H1 (cell line): ENCODE data around the gene LRCH2. TPM values are rescaled to one million over a fixed set of nuclear protein-coding genes. Genes with fewer than 3 reads are reported as not detected.

Source experiments
- CTCF ChIA-PET: fragments of 300-600 bp; sonication (Branson Sonifier 250); formaldehyde crosslinking; loops from one replicate; lab custom pipeline; 2021; ENCODE audit not compliant: partially characterized antibody; lab: Charles Lee
- POLR2A ChIA-PET: fragments of 300-600 bp; sonication (Branson Sonifier 250); formaldehyde crosslinking; loops from one replicate; lab custom pipeline; 2021; ENCODE audit warnings: inconsistent platforms; ENCODE audit not compliant: partially characterized antibody; lab: Charles Lee
- DNase-seq, 2 experiments: peaks; one replicate each; pipeline versions ENCODE4 v3.0.0 to v3.0.0-alpha.2; 2010 to 2022; ENCODE audit warnings: low spot score in 2 of 2, low read depth in 1 of 2, mixed read lengths in 1 of 2
- FAIRE-seq: peaks from 2 replicates; lab custom pipeline; 2011; peaks lifted over from hg19 to GRCh38; lab: Jason Lieb, UNC
- H2AFZ ChIP-seq: 2 replicates; pipeline ENCODE4 v1.8.1; 2012; ENCODE audit warnings: low read length, inconsistent platforms
- H2AK5ac ChIP-seq: 2 replicates; pipeline ENCODE4 v1.6.1; 2013; ENCODE audit warnings: low read depth, low read length
- H2BK120ac ChIP-seq: replicated peaks from 2 replicates; pipeline ENCODE3; 2013; ENCODE audit warnings: low read depth, low read length, inconsistent platforms
- H2BK12ac ChIP-seq: 2 replicates; pipeline ENCODE4 v1.6.1; 2013; ENCODE audit warnings: low read depth, low read length
- H2BK15ac ChIP-seq: 2 replicates; pipeline ENCODE4 v1.6.1; 2013; ENCODE audit warnings: low read length
- H2BK20ac ChIP-seq: 2 replicates; pipeline ENCODE4 v1.6.1; 2013; ENCODE audit warnings: low read length
- H2BK5ac ChIP-seq: 2 replicates; pipeline ENCODE4 v1.6.1; 2013; ENCODE audit warnings: low read depth, low read length
- H3K14ac ChIP-seq: 2 replicates; pipeline ENCODE4 v1.6.1; 2013; ENCODE audit warnings: inconsistent platforms; ENCODE audit not compliant: insufficient read length
- H3K18ac ChIP-seq: 2 replicates; pipeline ENCODE4 v1.6.1; 2013; ENCODE audit warnings: low read length; ENCODE audit errors: extremely low read depth
- H3K23ac ChIP-seq: 2 replicates; pipeline ENCODE4 v1.6.1; 2013; ENCODE audit warnings: inconsistent platforms; ENCODE audit not compliant: insufficient read length
- H3K23me2 ChIP-seq: 2 replicates; pipeline ENCODE4 v1.6.1; 2013; ENCODE audit warnings: low read depth, low read length
- H3K27ac ChIP-seq: 2 replicates; pipeline ENCODE4 v1.6.1; 2011; ENCODE audit warnings: low read depth, low read length, inconsistent platforms
- H3K27me3 ChIP-seq, 4 experiments: replicated peaks in 1 of 4; 1 replicate in 1 of 4; 2 replicates in 3 of 4; pipeline versions ENCODE4 v1.6.1 to v1.8.1; 2011 to 2013; ENCODE audit warnings: low read length in 3 of 4, mild to moderate bottlenecking in 3 of 4, inconsistent platforms in 2 of 4, mixed read lengths in 2 of 4, moderate library complexity in 1 of 4; ENCODE audit not compliant: control insufficient read depth in 3 of 4, insufficient read depth in 3 of 4; ENCODE audit errors: extremely low read depth in 1 of 4
- H3K36me3 ChIP-seq, 4 experiments: 2 replicates each; pipeline versions ENCODE4 v1.6.1 to v1.8.1; 2011 to 2013; ENCODE audit warnings: mild to moderate bottlenecking in 4 of 4, low read length in 3 of 4, moderate library complexity in 2 of 4, control low read depth in 1 of 4, inconsistent platforms in 1 of 4; ENCODE audit not compliant: insufficient read depth in 4 of 4, control insufficient read depth in 2 of 4
- H3K4ac ChIP-seq: replicated peaks from 2 replicates; pipeline ENCODE3; 2013; ENCODE audit warnings: low read length, low read depth, mixed read lengths, inconsistent platforms; ENCODE audit not compliant: insufficient read length
- H3K4me1 ChIP-seq, 4 experiments: replicated peaks in 1 of 4; 1 replicate in 1 of 4; 2 replicates in 3 of 4; pipeline versions ENCODE4 v1.6.1 to v1.8.1; 2011 to 2013; ENCODE audit warnings: low read length in 3 of 4, inconsistent platforms in 2 of 4, mixed read lengths in 1 of 4; ENCODE audit not compliant: insufficient read depth in 4 of 4, control insufficient read depth in 3 of 4
- H3K4me2 ChIP-seq, 2 experiments: 2 replicates each; pipeline versions ENCODE4 v1.6.1 to v1.8.1; 2011 to 2013; ENCODE audit warnings: low read depth in 2 of 2, low read length in 2 of 2, control low read depth in 1 of 2, inconsistent platforms in 1 of 2, mild to moderate bottlenecking in 1 of 2; ENCODE audit not compliant: insufficient read depth in 1 of 2
- H3K4me3 ChIP-seq, 4 experiments: fragments of 200-600, 300-600 bp in 1 of 4; sonication (generic), shearing (Covaris generic), sonication (Bioruptor Twin) in 1 of 4; 2 replicates each; pipeline versions ENCODE4 v1.5.1 to v1.8.1; 2011 to 2016; ENCODE audit warnings: low read length in 4 of 4, low read depth in 3 of 4, control low read depth in 2 of 4, inconsistent platforms in 2 of 4, mild to moderate bottlenecking in 2 of 4, mixed read lengths in 1 of 4, moderate library complexity in 1 of 4; ENCODE audit not compliant: insufficient read depth in 2 of 4; ENCODE audit errors: extremely low read depth in 1 of 4
- H3K56ac ChIP-seq: replicated peaks from 2 replicates; pipeline ENCODE3; 2013; ENCODE audit warnings: low read depth, mild to moderate bottlenecking, mixed read lengths, low read length, inconsistent platforms; ENCODE audit not compliant: insufficient read length
- H3K79me1 ChIP-seq: 2 replicates; pipeline ENCODE4 v1.6.1; 2013; ENCODE audit warnings: low read depth, low read length, control low read depth
- H3K79me2 ChIP-seq, 2 experiments: 2 replicates each; pipeline versions ENCODE4 v1.6.1 to v1.8.1; 2012 to 2013; ENCODE audit warnings: low read length in 2 of 2, mild to moderate bottlenecking in 2 of 2, inconsistent platforms in 1 of 2; ENCODE audit not compliant: insufficient read depth in 2 of 2, control insufficient read depth in 1 of 2
- H3K9ac ChIP-seq, 4 experiments: replicated peaks in 1 of 4; 1 replicate in 1 of 4; 2 replicates in 3 of 4; pipeline versions ENCODE4 v1.6.1 to v1.8.1; 2011 to 2013; ENCODE audit warnings: low read depth in 3 of 4, low read length in 3 of 4, control low read depth in 2 of 4, mild to moderate bottlenecking in 2 of 4, moderate library complexity in 2 of 4, inconsistent platforms in 1 of 4; ENCODE audit errors: extremely low read depth in 1 of 4
- H3K9me3 ChIP-seq, 2 experiments: 2 replicates each; pipeline versions ENCODE4 v1.6.1 to v1.8.1; 2012 to 2013; ENCODE audit warnings: mild to moderate bottlenecking in 2 of 2, moderate library complexity in 2 of 2, control low read depth in 1 of 2, inconsistent platforms in 1 of 2, low read depth in 1 of 2, low read length in 1 of 2, mixed read lengths in 1 of 2; ENCODE audit not compliant: insufficient read depth in 2 of 2
- H4K20me1 ChIP-seq, 2 experiments: replicated peaks in 1 of 2; 2 replicates each; pipeline versions ENCODE3 to v1.8.1; 2011 to 2013; ENCODE audit warnings: inconsistent platforms in 2 of 2, low read length in 2 of 2, mild to moderate bottlenecking in 1 of 2; ENCODE audit not compliant: insufficient read depth in 2 of 2, control insufficient read depth in 1 of 2
- H4K5ac ChIP-seq: 2 replicates; pipeline ENCODE4 v1.6.1; 2013; ENCODE audit warnings: low read length, low read depth, mixed read lengths, inconsistent platforms; ENCODE audit not compliant: insufficient read length
- H4K8ac ChIP-seq: 2 replicates; pipeline ENCODE4 v1.8.0; 2013; ENCODE audit warnings: mild to moderate bottlenecking, moderate library complexity, low read length, inconsistent platforms; ENCODE audit not compliant: insufficient read depth; ENCODE audit errors: extremely low read depth
- H4K91ac ChIP-seq: replicated peaks from 2 replicates; pipeline ENCODE3; 2013; ENCODE audit warnings: low read length, mixed read lengths, inconsistent platforms; ENCODE audit not compliant: insufficient read length
- FOSL1 ChIP-seq: IDR thresholded peaks from 2 replicates; pipeline ENCODE4 v1.6.1; 2011; ENCODE audit warnings: mild to moderate bottlenecking, low read depth, low read length, moderate library complexity; ENCODE audit not compliant: insufficient read depth
- GTF2F1 ChIP-seq: IDR thresholded peaks from 2 replicates; pipeline ENCODE4 v1.6.1; 2012; ENCODE audit warnings: low read depth, low read length, improper control_type of control experiment, borderline replicate concordance
- RBBP5 ChIP-seq: IDR thresholded peaks from 2 replicates; pipeline ENCODE4 v1.7.1; 2012; ENCODE audit warnings: low read depth, mild to moderate bottlenecking, inconsistent platforms, low read length, moderate library complexity, borderline replicate concordance
- SIRT6 ChIP-seq: IDR thresholded peaks from one replicate; pipeline ENCODE4 v1.7.1; 2012; ENCODE audit warnings: low read length, inconsistent platforms
- SP4 ChIP-seq: IDR thresholded peaks from 2 replicates; pipeline ENCODE4 v1.6.1; 2012; ENCODE audit warnings: low read length, inconsistent platforms
- WGBS, 2 experiments: shearing (Covaris generic) in 1 of 2; methylation state at CpG; one replicate each; pipeline versions ENCODE4 v1.1.6 to v1.1.7; 2013 to 2015; ENCODE audit warnings: low lambda C conversion rate in 2 of 2, mixed read lengths in 2 of 2, inconsistent platforms in 1 of 2, low coverage in 1 of 2, missing lambda C conversion rate in 1 of 2; ENCODE audit not compliant: insufficient replicate concordance in 2 of 2, insufficient coverage in 1 of 2, insufficient read length in 1 of 2; ENCODE audit errors: extremely low coverage in 1 of 2, missing lambda C conversion rate in 1 of 2; 5-methylcytosine and 5-hydroxymethylcytosine counted together
- polyA plus RNA-seq, 7 experiments: library from polyadenylated mRNA; depleted of rRNA in 3 of 7; stranded (reverse) in 5 of 7; unstranded in 2 of 7; fragments of >200 nt in 5 of 7; fragments of 200-250 nt in 2 of 7; gene quantifications; 1 replicate in 5 of 7; 2 replicates in 1 of 7; 4 replicates in 1 of 7; pipeline versions ENCODE4 v1.2.1 to v1.2.3, GENCODE V29; 2011 to 2013; ENCODE audit warnings: missing spikeins in 2 of 7, mixed read lengths in 2 of 7
- total RNA-seq: library from RNA; stranded (reverse); fragmentation: NEBNext Ultra II Directional; extraction: Animal tissue kit (Norgen Biotek cat#: 25700); gene quantifications from 2 replicates; pipeline ENCODE4 v1.2.1, GENCODE V29; 2021

LRCH2 gene
- total and polyA plus RNA-seq, 2 of the 8 experiments (the other 6 are each of a cell fraction or from before 2014, with no cell fraction given): 1.5 to 5.5 TPM

GRCh38 chrX:115204040-115204439 is 29.9 kb downstream of the LRCH2 start:
- Histone ChIP-seq H3K4me3 (no peak overlapping the region), H4K5ac (no peak overlapping the region), H3K56ac (no peak overlapping the region), H3K79me1 (no peaks in the 10 kb centered on the region), H3K27ac (no peak overlapping the region), H3K27me3 (no peaks in the 10 kb centered on the region), H3K4me2 (no peak overlapping the region), H2BK20ac (no peak overlapping the region), H2AFZ (no peak overlapping the region), H2BK5ac (no peak overlapping the region), H3K9ac (no peak overlapping the region), H3K36me3 (peaks cover 0 to 5% (median 0%) of the 10 kb centered on the region in 4 experiments; a peak in 1 of 8 replicates), H2BK15ac (no peak overlapping the region), H3K23me2 (no peaks in the 10 kb centered on the region), H2BK120ac (no peak overlapping the region), H3K9me3 (peaks cover 4 to 10% of the 10 kb centered on the region in 2 experiments; a peak in 2 of 4 replicates), H3K18ac (no peak overlapping the region), H3K79me2 (no peaks in the 10 kb centered on the region), H3K4ac (no peak overlapping the region), H3K4me1 (no peaks in the 10 kb centered on the region), H4K8ac (no peak overlapping the region), H3K23ac (no peak overlapping the region), H2AK5ac (no peak overlapping the region), H4K91ac (no peak overlapping the region), H2BK12ac (no peak overlapping the region), H3K14ac (no peak overlapping the region), H4K20me1 (no peaks in the 10 kb centered on the region)
- no peak for FAIRE-seq
- no peak for TF ChIP-seq GTF2F1
- no peak for TF ChIP-seq RBBP5
- no peak for TF ChIP-seq SP4
- TF ChIP-seq FOSL1: no peak
- TF ChIP-seq SIRT6: no peak
- POLR2A ChIA-PET: no interaction called here
- DNase-seq: no peak
- WGBS, 2 experiments: 88% methylated on average over 1 of the region's 1 CpG; no CpG with 5 or more reads in 1 of the 2 experiments
- CTCF ChIA-PET: no interaction called here
